Keratinocyte (primary cell): Measurements from ENCODE around the gene SH3RF1. TPM values are rescaled to one million over a fixed set of nuclear protein-coding genes. Genes with fewer than 3 reads are reported as not detected.

Source experiments
- DNase-seq: peaks from one replicate; pipeline ENCODE4 v3.0.0-alpha.2; 2011; ENCODE audit warnings: low read depth, missing footprints, low spot score
- FAIRE-seq: peaks from 2 replicates; lab custom pipeline; 2011; peaks lifted over from hg19 to GRCh38; lab: Jason Lieb, UNC
- H2AFZ ChIP-seq: 2 replicates; pipeline ENCODE4 v1.6.0; 2012; ENCODE audit warnings: low read length, control low read depth, inconsistent platforms; ENCODE audit not compliant: control insufficient read depth
- H3K27ac ChIP-seq: 2 replicates; pipeline ENCODE4 v1.5.1; 2011; ENCODE audit warnings: low read length; ENCODE audit not compliant: control insufficient read depth, insufficient read depth
- H3K27me3 ChIP-seq: 3 replicates; pipeline ENCODE4 v1.6.0; 2011; ENCODE audit warnings: low read length; ENCODE audit not compliant: control insufficient read depth, insufficient read depth; ENCODE audit errors: extremely low read depth
- H3K36me3 ChIP-seq, 2 experiments: 2 replicates in 1 of 2; 3 replicates in 1 of 2; pipeline ENCODE4 v1.5.1; 2011; ENCODE audit warnings: low read length in 2 of 2, mild to moderate bottlenecking in 1 of 2; ENCODE audit not compliant: control insufficient read depth in 2 of 2, insufficient read depth in 2 of 2; ENCODE audit errors: extremely low read depth in 1 of 2
- H3K4me1 ChIP-seq: 3 replicates; pipeline ENCODE4 v1.5.1; 2011; ENCODE audit warnings: low read length; ENCODE audit not compliant: control insufficient read depth, insufficient read depth; ENCODE audit errors: extremely low read depth
- H3K4me2 ChIP-seq: 3 replicates; pipeline ENCODE4 v1.6.0; 2011; ENCODE audit warnings: low read depth, low read length; ENCODE audit not compliant: control insufficient read depth, insufficient read depth; ENCODE audit errors: extremely low read depth
- H3K4me3 ChIP-seq, 3 experiments: fragments of 200-600 bp in 1 of 3; sonication (generic) in 1 of 3; 2 replicates in 2 of 3; 3 replicates in 1 of 3; pipeline ENCODE4 v1.5.1; 2011 to 2016; ENCODE audit warnings: low read length in 3 of 3, mild to moderate bottlenecking in 3 of 3, control low read depth in 2 of 3, inconsistent platforms in 1 of 3, low read depth in 1 of 3, mixed read lengths in 1 of 3, mixed run types in 1 of 3, moderate library complexity in 1 of 3; ENCODE audit not compliant: control insufficient read depth in 2 of 3, insufficient read depth in 2 of 3; ENCODE audit errors: extremely low read depth in 1 of 3
- H3K79me2 ChIP-seq: 2 replicates; pipeline ENCODE4 v1.6.0; 2012; ENCODE audit warnings: low read length; ENCODE audit not compliant: control insufficient read depth, insufficient read depth
- H3K9ac ChIP-seq: 3 replicates; pipeline ENCODE4 v1.6.0; 2011; ENCODE audit warnings: low read length; ENCODE audit not compliant: control insufficient read depth, insufficient read depth; ENCODE audit errors: extremely low read depth
- H3K9me1 ChIP-seq: 3 replicates; pipeline ENCODE4 v1.6.0; 2011; ENCODE audit warnings: low read length; ENCODE audit not compliant: control insufficient read depth, insufficient read depth; ENCODE audit errors: extremely low read depth
- H3K9me3 ChIP-seq: 2 replicates; pipeline ENCODE4 v1.5.1; 2012; ENCODE audit warnings: low read depth, low read length; ENCODE audit not compliant: control insufficient read depth
- H4K20me1 ChIP-seq: 3 replicates; pipeline ENCODE4 v1.6.0; 2011; ENCODE audit warnings: low read length; ENCODE audit not compliant: control insufficient read depth, insufficient read depth; ENCODE audit errors: extremely low read depth
- EZH2 ChIP-seq: IDR thresholded peaks from one replicate; pipeline ENCODE4 v1.6.1; 2012; ENCODE audit warnings: inconsistent platforms, mild to moderate bottlenecking, low read length, moderate library complexity
- dilution Hi-C: fragments of 300-500 bp; cut with MboI; formaldehyde crosslinking; loops from one replicate; pipeline ENCODE4 v1.7.0; 2020; ENCODE audit warnings: low sequenced_read_pairs; ENCODE audit not compliant: extremely low pct_ligation_motif_present
- polyA plus RNA-seq, 5 experiments: library from polyadenylated mRNA; depleted of rRNA in 3 of 5; stranded (reverse) in 3 of 5; stranded (forward) in 1 of 5; unstranded in 1 of 5; fragments of >200 nt; gene quantifications; 1 replicate in 1 of 5; 2 replicates in 3 of 5; 3 replicates in 1 of 5; pipeline versions ENCODE4 v1.2.1 to v1.2.3, GENCODE V29; 2011 to 2012; ENCODE audit warnings: missing spikeins in 2 of 5, low read depth in 1 of 5, low replicate concordance in 1 of 5
- TF ChIP-seq, protein P1 (sequence below), 3 experiments: IDR thresholded peaks in 1 of 3; conservative IDR thresholded peaks in 1 of 3; optimal IDR thresholded peaks in 1 of 3; 2 replicates in 2 of 3; 3 replicates in 1 of 3; pipeline versions ENCODE3 to v1.5.1; 2011; ENCODE audit warnings: low read length in 3 of 3, mild to moderate bottlenecking in 3 of 3, moderate library complexity in 2 of 3, control low read depth in 1 of 3, inconsistent platforms in 1 of 3; ENCODE audit not compliant: insufficient read depth in 2 of 3; ENCODE audit errors: extremely low read depth in 1 of 3

Gene SH3RF1
- polyA plus RNA-seq, 1 donor (not counting 4 experiments of a cell fraction or from before 2014, with no cell fraction given) = 9.5 TPM

DNA sequence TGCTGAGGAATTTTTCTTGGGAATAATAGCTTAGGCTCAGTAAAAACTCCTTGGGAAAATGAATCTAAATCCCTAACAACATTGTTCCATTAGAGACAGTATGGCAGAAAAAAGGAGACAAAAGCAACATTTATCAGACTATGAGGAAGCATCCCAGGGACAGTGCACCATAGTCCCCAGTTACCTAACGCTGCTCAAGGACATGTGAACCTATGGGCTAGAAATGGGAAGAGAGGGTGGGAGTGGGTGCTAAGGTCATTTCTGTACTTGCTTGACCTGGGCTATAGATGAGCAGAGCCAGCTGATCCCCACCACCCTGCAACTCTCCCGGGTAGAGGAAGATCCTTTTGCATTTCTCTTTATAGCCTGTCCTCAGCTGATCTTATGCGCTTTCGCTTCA, 162.5 kb downstream of the SH3RF1 start:
- peaks cover 23% of the 10 kb centered on the region for H3K4me1 ChIP-seq
- no peak overlapping the region for H2AFZ ChIP-seq
- H3K9me1 ChIP-seq = no peaks in the 10 kb centered on the region
- FAIRE-seq = no peak
- peaks cover under 1% of the 10 kb centered on the region for H3K79me2 ChIP-seq
- H3K9me3 ChIP-seq = no peaks in the 10 kb centered on the region
- H3K9ac ChIP-seq = no peak overlapping the region
- dilution Hi-C loops = no loop called here
- DNase-seq = no peak
- TF ChIP-seq, protein P1, sequence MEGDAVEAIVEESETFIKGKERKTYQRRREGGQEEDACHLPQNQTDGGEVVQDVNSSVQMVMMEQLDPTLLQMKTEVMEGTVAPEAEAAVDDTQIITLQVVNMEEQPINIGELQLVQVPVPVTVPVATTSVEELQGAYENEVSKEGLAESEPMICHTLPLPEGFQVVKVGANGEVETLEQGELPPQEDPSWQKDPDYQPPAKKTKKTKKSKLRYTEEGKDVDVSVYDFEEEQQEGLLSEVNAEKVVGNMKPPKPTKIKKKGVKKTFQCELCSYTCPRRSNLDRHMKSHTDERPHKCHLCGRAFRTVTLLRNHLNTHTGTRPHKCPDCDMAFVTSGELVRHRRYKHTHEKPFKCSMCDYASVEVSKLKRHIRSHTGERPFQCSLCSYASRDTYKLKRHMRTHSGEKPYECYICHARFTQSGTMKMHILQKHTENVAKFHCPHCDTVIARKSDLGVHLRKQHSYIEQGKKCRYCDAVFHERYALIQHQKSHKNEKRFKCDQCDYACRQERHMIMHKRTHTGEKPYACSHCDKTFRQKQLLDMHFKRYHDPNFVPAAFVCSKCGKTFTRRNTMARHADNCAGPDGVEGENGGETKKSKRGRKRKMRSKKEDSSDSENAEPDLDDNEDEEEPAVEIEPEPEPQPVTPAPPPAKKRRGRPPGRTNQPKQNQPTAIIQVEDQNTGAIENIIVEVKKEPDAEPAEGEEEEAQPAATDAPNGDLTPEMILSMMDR (optimal IDR thresholded peaks at IDR 0.05 in 1 of 3, IDR thresholded peaks at IDR 0.05 in 1 of 3, conservative IDR thresholded peaks at IDR 0.05 in 1 of 3; ENCODE audit: extremely low read depth in 1 of 3, insufficient read depth in 2 of 3, low read length in 3 of 3) = no peak
- no peak for TF ChIP-seq EZH2
- no peak overlapping the region for H3K27ac ChIP-seq
- H3K27me3 ChIP-seq = no peaks in the 10 kb centered on the region
- H3K4me2 ChIP-seq = no peak overlapping the region
- H4K20me1 ChIP-seq = no peaks in the 10 kb centered on the region
- peaks cover 5 to 16% of the 10 kb centered on the region in 2 experiments for H3K36me3 ChIP-seq
- no peak overlapping the region for H3K4me3 ChIP-seq

DNA sequence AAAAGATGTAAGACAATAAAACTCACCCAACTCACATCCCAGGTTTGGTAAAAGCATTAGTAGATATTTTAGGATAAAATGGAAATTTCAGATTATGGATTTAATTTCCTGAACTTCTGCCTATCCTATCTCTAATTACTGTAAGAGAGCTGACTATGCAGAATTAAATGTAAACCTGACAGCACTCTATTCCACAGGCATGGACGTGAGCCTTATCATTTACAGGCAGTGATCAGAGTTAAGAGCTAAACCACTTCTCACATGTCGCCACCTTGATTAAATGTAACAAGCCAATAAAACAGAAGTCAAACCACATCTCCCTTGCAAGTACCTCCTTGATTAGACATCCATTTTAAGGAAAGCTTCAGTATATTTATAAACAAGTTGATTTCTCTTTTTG, 163.2 kb downstream of the SH3RF1 start:
- Histone ChIP-seq H3K27me3 (no peaks in the 10 kb centered on the region), H3K9ac (no peak overlapping the region), H3K9me3 (no peaks in the 10 kb centered on the region), H3K4me3 (no peak overlapping the region), H3K79me2 (no peaks in the 10 kb centered on the region), H3K27ac (no peak overlapping the region), H3K9me1 (no peaks in the 10 kb centered on the region), H2AFZ (no peak overlapping the region), H3K4me1 (peaks cover 23% of the 10 kb centered on the region), H3K4me2 (no peak overlapping the region), H3K36me3 (peaks cover 5 to 13% of the 10 kb centered on the region in 2 experiments), H4K20me1 (no peaks in the 10 kb centered on the region)
- peak; percentile 65 for FAIRE-seq
- no peak for TF ChIP-seq EZH2
- TF ChIP-seq, protein P1 (optimal IDR thresholded peaks at IDR 0.05 in 1 of 3, IDR thresholded peaks at IDR 0.05 in 1 of 3, conservative IDR thresholded peaks at IDR 0.05 in 1 of 3; ENCODE audit: extremely low read depth in 1 of 3, insufficient read depth in 2 of 3, low read length in 3 of 3) = no peak
- dilution Hi-C loops = no loop called here
- no peak for DNase-seq
